Endothelial cell (in vitro differentiated cells): Measurements from ENCODE around the gene SEPTIN5. TPM values are rescaled to one million over a fixed set of nuclear protein-coding genes. Genes with fewer than 3 reads are reported as not detected.
A peak's percentile ranks its signal among the peaks of the same experiment; 100 is the strongest.

ENCODE experiments used
- DNase-seq: peaks from one replicate; pipeline ENCODE4 v3.0.0; 2021; ENCODE audit warnings: low spot score
- H3K27ac Mint-ChIP-seq: one replicate; pipeline ENCODE4 v1.8.0; 2021; ENCODE audit warnings: mixed read lengths, inconsistent platforms; ENCODE audit not compliant: unreplicated experiment
- H3K27me3 Mint-ChIP-seq: one replicate; pipeline ENCODE4 v1.8.0; 2021; ENCODE audit warnings: mild to moderate bottlenecking, moderate library complexity, mixed read lengths, inconsistent platforms; ENCODE audit not compliant: unreplicated experiment
- H3K36me3 Mint-ChIP-seq: one replicate; pipeline ENCODE4 v1.8.0; 2021; ENCODE audit warnings: mild to moderate bottlenecking, low read depth, mixed read lengths, inconsistent platforms; ENCODE audit not compliant: unreplicated experiment
- H3K4me1 Mint-ChIP-seq: one replicate; pipeline ENCODE4 v1.8.0; 2021; ENCODE audit warnings: mild to moderate bottlenecking, mixed read lengths, inconsistent platforms; ENCODE audit not compliant: unreplicated experiment
- H3K4me3 Mint-ChIP-seq: one replicate; pipeline ENCODE4 v1.8.0; 2021; ENCODE audit warnings: mild to moderate bottlenecking, mixed read lengths, inconsistent platforms; ENCODE audit not compliant: unreplicated experiment
- H3K9me3 Mint-ChIP-seq: one replicate; pipeline ENCODE4 v1.8.0; 2021; ENCODE audit warnings: mixed read lengths, inconsistent platforms; ENCODE audit not compliant: unreplicated experiment
- CTCF ChIP-seq: fragments of 200-600 bp; sonication (generic); IDR thresholded peaks from one replicate; pipeline ENCODE4 v1.5.0; 2021; ENCODE audit warnings: antibody characterized with exemption; ENCODE audit not compliant: unreplicated experiment
- total RNA-seq: library from RNA; stranded (reverse); fragmentation: NEBNext Ultra II Directional; extraction: Animal tissue kit (Norgen Biotek cat#: 25700); gene quantifications from one replicate; pipeline ENCODE4 v1.2.1, GENCODE V29; 2021; ENCODE audit not compliant: unreplicated experiment

The SEPTIN5 gene
- total RNA-seq, 1 donor from 2014 or later: 2.3 TPM

GRCh38 chr22:19710769-19711106 lies 3.6 kb upstream of the SEPTIN5 start:
- Mint-ChIP-seq H3K4me3 (no peak overlapping the region), H3K27ac (no peak overlapping the region), H3K27me3 (peaks cover 14% of the 10 kb centered on the region), H3K9me3 (no peaks in the 10 kb centered on the region), H3K36me3 (no peaks in the 10 kb centered on the region), H3K4me1 (no peaks in the 10 kb centered on the region)
- no peak for DNase-seq
- TF ChIP-seq CTCF: no peak

GRCh38 chr22:19713245-19713644 lies 1.1 kb upstream of the SEPTIN5 start:
- Mint-ChIP-seq H3K27ac (no peak overlapping the region), H3K9me3 (no peaks in the 10 kb centered on the region), H3K36me3 (peaks cover 3% of the 10 kb centered on the region), H3K27me3 (peaks cover 17% of the 10 kb centered on the region), H3K4me1 (peaks cover 2% of the 10 kb centered on the region), H3K4me3 (no peak overlapping the region)
- TF ChIP-seq CTCF: no peak
- no peak for DNase-seq

DNA sequence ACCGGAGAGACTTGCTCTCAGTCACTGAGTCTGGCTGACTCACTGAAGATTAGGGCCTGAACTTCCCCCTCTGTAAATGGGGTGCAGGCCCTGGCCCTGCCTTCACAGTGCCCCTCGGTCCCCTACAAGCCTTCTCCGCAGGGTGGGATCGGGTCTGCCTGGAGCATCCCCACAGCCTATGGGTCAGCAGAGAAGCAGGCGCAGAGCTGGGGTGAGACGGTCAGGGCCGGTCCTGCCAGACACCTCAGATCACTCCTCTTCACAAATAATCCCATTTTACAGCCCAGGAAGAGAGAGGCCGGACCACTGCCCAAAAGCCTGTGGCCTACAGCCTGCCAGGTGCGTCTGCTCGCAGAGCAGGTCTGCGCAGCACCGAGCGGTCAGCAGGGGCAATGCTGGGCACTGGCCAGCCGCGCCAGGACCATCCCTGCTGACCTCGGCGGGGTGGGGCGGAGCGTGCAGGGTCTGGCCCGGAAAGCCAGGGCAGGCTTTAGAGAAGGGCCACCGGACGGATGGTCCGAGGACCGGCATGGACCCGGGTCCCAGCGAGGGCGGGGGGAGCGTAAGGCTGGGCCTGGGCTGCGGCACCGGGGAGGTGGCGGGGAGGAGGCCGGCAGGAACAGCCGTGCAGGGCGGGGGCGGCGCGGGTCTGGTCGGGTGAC lies 522 bp upstream of the SEPTIN5 start:
- TF ChIP-seq CTCF: no peak
- DNase-seq: no peak
- H3K4me1 Mint-ChIP-seq: peaks cover 2% of the 10 kb centered on the region
- H3K27ac Mint-ChIP-seq: no peak overlapping the region
- no peaks in the 10 kb centered on the region for H3K9me3 Mint-ChIP-seq
- peaks cover 17% of the 10 kb centered on the region for H3K27me3 Mint-ChIP-seq
- H3K4me3 Mint-ChIP-seq: peak overlapping the region; percentile 79
- H3K36me3 Mint-ChIP-seq: peaks cover 3% of the 10 kb centered on the region

DNA sequence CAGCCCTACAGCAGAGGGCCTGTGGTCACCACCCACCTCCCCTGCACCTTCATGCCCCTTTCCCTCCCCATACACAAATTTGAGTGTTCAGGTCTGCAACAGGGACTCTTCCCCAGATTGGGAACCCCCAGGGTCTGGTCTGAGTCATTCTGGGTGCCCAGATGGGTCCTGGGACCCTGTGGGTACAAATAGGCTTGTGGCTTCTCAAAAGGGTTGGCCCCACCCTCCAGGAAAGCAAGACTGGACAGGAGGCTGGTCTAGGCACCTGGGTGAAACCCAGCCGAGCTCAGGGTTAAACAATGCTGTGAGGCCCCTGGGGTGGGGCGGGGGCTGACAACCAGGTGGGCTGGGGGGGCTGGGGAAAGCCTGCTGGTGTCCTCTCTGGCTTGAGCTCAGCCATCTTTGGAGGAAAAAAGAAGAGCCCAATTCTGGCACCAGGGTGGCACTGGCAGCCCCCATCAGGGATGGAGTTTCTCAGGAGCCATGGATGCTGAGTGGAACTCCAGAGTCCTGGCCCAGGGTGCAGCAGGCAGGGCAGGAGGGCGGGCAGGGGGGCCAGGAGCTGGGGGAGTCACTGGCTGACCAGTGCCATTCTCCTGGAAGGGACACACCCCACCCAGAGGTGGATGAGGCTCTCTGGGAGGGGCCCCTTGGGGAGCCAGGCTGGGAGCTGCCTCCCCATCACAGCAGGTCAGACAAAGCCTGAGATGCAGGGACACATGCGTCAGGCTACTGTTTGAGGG lies 1.1 kb downstream of the SEPTIN5 start:
- H3K9me3 Mint-ChIP-seq: no peaks in the 10 kb centered on the region
- peaks cover 2% of the 10 kb centered on the region for H3K4me1 Mint-ChIP-seq
- no peak for DNase-seq
- H3K36me3 Mint-ChIP-seq: peaks cover 4% of the 10 kb centered on the region
- no peak overlapping the region for H3K27ac Mint-ChIP-seq
- no peak for TF ChIP-seq CTCF
- no peak overlapping the region for H3K4me3 Mint-ChIP-seq
- peaks cover 24% of the 10 kb centered on the region for H3K27me3 Mint-ChIP-seq
